IPS-NIHi7 (cell line): ENCODE measurements around the gene INO80D.
"Not testable (repeated sequence)": the region's sequence is repeated elsewhere in the genome, so short reads cannot be mapped to it uniquely, and the experiment has no call there.

Experiments
- DNase-seq: peaks from one replicate; pipeline ENCODE4 v3.0.0; 2012; ENCODE audit warnings: mixed read lengths; ENCODE audit errors: extremely low spot score

INO80D gene

GRCh38 chr2:205977699-205978098 lies 108.3 kb downstream of the INO80D start:
- DNase-seq, result not testable (repeated sequence)

GRCh38 chr2:205976934-205977659 lies 108.9 kb downstream of the INO80D start:
- not testable (repeated sequence) for DNase-seq

- DNase-seq, result no peak
These were observed 109.7 kb downstream of the INO80D start for GRCh38 chr2:205976120-205976814.

GRCh38 chr2:205975082-205975949 lies 110.7 kb downstream of the INO80D start:
- no peak for DNase-seq

GRCh38 chr2:205972113-205972512 lies 113.9 kb downstream of the INO80D start:
- no peak for DNase-seq

- DNase-seq, result no peak
These were observed 115.6 kb downstream of the INO80D start for GRCh38 chr2:205970348-205970747.

GRCh38 chr2:205969584-205969983 lies 116.4 kb downstream of the INO80D start:
- DNase-seq, result no peak

GRCh38 chr2:205967391-205968075 lies 118.4 kb downstream of the INO80D start:
- DNase-seq, result no peak

GRCh38 chr2:205965707-205966106 lies 120.3 kb downstream of the INO80D start:
- no peak for DNase-seq

- no peak for DNase-seq
These were observed 121.7 kb downstream of the INO80D start for GRCh38 chr2:205964111-205964761.

- no peak for DNase-seq
These were observed 126.5 kb downstream of the INO80D start for GRCh38 chr2:205959521-205959920.

- peak; percentile 34 for DNase-seq
These were observed 128.4 kb downstream of the INO80D start for GRCh38 chr2:205957452-205958154.

GRCh38 chr2:205954707-205955106 lies 131.3 kb downstream of the INO80D start:
- DNase-seq, result peak; percentile 40

GRCh38 chr2:205952282-205952681 lies 133.7 kb downstream of the INO80D start:
- DNase-seq, result no peak

- no peak for DNase-seq
These were observed 137.1 kb downstream of the INO80D start for GRCh38 chr2:205948883-205949282.

- no peak for DNase-seq
These were observed 137.5 kb downstream of the INO80D start for GRCh38 chr2:205948496-205948837.

GRCh38 chr2:205947621-205948495 lies 138.1 kb downstream of the INO80D start:
- peak; percentile 82 for DNase-seq

- DNase-seq, result no peak
These were observed 139.7 kb downstream of the INO80D start for GRCh38 chr2:205946226-205946625.
